ENCODE measurements around the gene TEAD2.

DNA sequence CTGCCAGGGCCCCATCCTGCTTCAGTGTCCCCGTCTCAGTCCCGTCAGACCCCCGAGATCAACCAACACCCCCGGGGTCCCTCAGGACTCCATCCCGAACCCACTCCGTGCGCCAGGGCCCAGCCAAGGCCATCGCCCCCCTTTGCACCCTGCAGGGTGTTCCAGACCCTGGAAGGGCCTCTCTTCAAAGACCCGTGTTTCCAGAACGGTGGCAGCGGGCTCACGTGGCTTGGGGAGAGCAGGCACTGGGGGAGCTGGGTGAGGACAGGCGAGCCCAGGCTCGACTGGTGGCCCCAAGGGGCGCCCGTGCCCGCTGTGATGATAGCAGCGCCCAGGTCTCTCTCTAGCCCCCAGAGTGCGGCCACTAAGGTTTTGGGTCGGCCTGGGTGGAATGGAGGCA is 27.2 kb upstream of the TEAD2 start:
- TF ChIP-seq SUZ12 (IDR thresholded peaks at IDR 0.05; ENCODE audit: extremely low read depth, insufficient read depth, insufficient read length), result no peak
- no peak for TF ChIP-seq ZNF274 (IDR thresholded peaks at IDR 0.05; ENCODE audit: low read depth, low read length)

Measured in NT2/D1 (cell line).